HepG2 (cell line): Measurements from ENCODE around the gene C2CD3. TPM values are rescaled to one million over a fixed set of nuclear protein-coding genes. Genes with fewer than 3 reads are reported as not detected.

Source experiments
- BCL3 ChIP-seq: sonication (generic); formaldehyde crosslinking; IDR thresholded peaks from 2 replicates; pipeline ENCODE4 v1.5.1; 2020; ENCODE audit warnings: mild to moderate bottlenecking, missing genetic modification reagents, moderate library complexity
- BRCA1 ChIP-seq: sonication (generic); formaldehyde crosslinking; IDR thresholded peaks from 2 replicates; pipeline ENCODE4 v1.4.0; 2020; ENCODE audit warnings: missing genetic modification reagents
- EEA1 ChIP-seq: sonication (generic); formaldehyde crosslinking; IDR thresholded peaks from 2 replicates; pipeline ENCODE4 v1.5.1; 2020; ENCODE audit warnings: mild to moderate bottlenecking, missing genetic modification reagents, borderline replicate concordance
- FOXK2 ChIP-seq: fragments of 450-650 bp; IDR thresholded peaks from 2 replicates; pipeline ENCODE4 v1.6.1; 2016
- GATA4 ChIP-seq: sonication (generic); IDR thresholded peaks from 2 replicates; pipeline ENCODE4 v1.6.1; 2016; ENCODE audit warnings: antibody characterized with exemption, low read depth, borderline replicate concordance
- HBP1 ChIP-seq: IDR thresholded peaks from 2 replicates; pipeline ENCODE4 v1.6.1; 2016; ENCODE audit warnings: low read depth, control low read depth
- JARID2 ChIP-seq: sonication (generic); formaldehyde crosslinking; IDR thresholded peaks from 2 replicates; pipeline ENCODE4 v1.8.1; 2023; ENCODE audit warnings: missing genetic modification reagents, inconsistent platforms; ENCODE audit not compliant: insufficient replicate concordance
- MAF1 ChIP-seq: sonication (generic); formaldehyde crosslinking; IDR thresholded peaks from 2 replicates; pipeline ENCODE4 v1.5.0; 2020; ENCODE audit warnings: missing genetic modification reagents, borderline replicate concordance
- POLR2AphosphoS5 ChIP-seq: IDR thresholded peaks from 2 replicates; pipeline ENCODE4 v1.6.1; 2012; ENCODE audit warnings: low read depth, low read length
- RARA ChIP-seq: IDR thresholded peaks from 2 replicates; pipeline ENCODE4 v1.6.1; 2016; ENCODE audit warnings: missing genetic modification reagents, missing compliant biosample characterization
- RBM22 ChIP-seq: fragments of 200-400 bp; formaldehyde crosslinking; optimal IDR thresholded peaks from 2 replicates; pipeline ENCODE3; 2017; ENCODE audit warnings: mild to moderate bottlenecking, low read length, moderate library complexity
- RFX3 ChIP-seq: IDR thresholded peaks from 2 replicates; pipeline ENCODE4 v1.6.1; 2016; ENCODE audit warnings: missing biosample characterization, missing genetic modification reagents
- SIN3A ChIP-seq: IDR thresholded peaks from 2 replicates; pipeline ENCODE4 v1.6.1; 2011; ENCODE audit warnings: low read depth, mild to moderate bottlenecking, control low read depth, low read length, borderline replicate concordance
- SNAPC2 ChIP-seq: sonication (generic); formaldehyde crosslinking; IDR thresholded peaks from 2 replicates; pipeline ENCODE4 v1.8.1; 2022; ENCODE audit warnings: mild to moderate bottlenecking, missing genetic modification reagents
- SP4 ChIP-seq: sonication (generic); formaldehyde crosslinking; IDR thresholded peaks from 2 replicates; pipeline ENCODE4 v1.8.1; 2023; ENCODE audit warnings: mild to moderate bottlenecking, missing genetic modification reagents
- ZFX ChIP-seq: sonication (generic); formaldehyde crosslinking; IDR thresholded peaks from 2 replicates; pipeline ENCODE4 v1.4.0; 2020; ENCODE audit warnings: mild to moderate bottlenecking, low read depth, missing genetic modification reagents, moderate library complexity
- ZNF432 ChIP-seq: sonication (generic); formaldehyde crosslinking; IDR thresholded peaks from 2 replicates; pipeline ENCODE4 v1.5.0; 2020; ENCODE audit warnings: missing genetic modification reagents, mild to moderate bottlenecking, borderline replicate concordance
- ZNF570 ChIP-seq: sonication (generic); formaldehyde crosslinking; IDR thresholded peaks from 2 replicates; pipeline ENCODE4 v1.4.0; 2020; ENCODE audit warnings: mild to moderate bottlenecking, missing genetic modification reagents, borderline replicate concordance
- ZNF576 ChIP-seq: sonication (generic); formaldehyde crosslinking; IDR thresholded peaks from 2 replicates; pipeline ENCODE4 v1.4.0; 2020; ENCODE audit warnings: mild to moderate bottlenecking, missing genetic modification reagents
- ZSCAN9 ChIP-seq: IDR thresholded peaks from 2 replicates; pipeline ENCODE4 v1.6.1; 2016; ENCODE audit warnings: borderline replicate concordance
- polyA plus RNA-seq, 8 experiments: library from polyadenylated mRNA; depleted of rRNA in 3 of 8; stranded (reverse) in 7 of 8; unstranded in 1 of 8; fragments of >200 nt; fragmentation: Illumina TruSeq in 4 of 8; extraction: Trizol in 4 of 8; gene quantifications; 2 replicates each; pipeline versions ENCODE4 v1.2.1 to v1.2.3, GENCODE V29; 2011 to 2016; ENCODE audit warnings: low read depth in 4 of 8, missing spikeins in 1 of 8, mixed read lengths in 1 of 8; ENCODE audit not compliant: insufficient read depth in 1 of 8
- total RNA-seq, 5 experiments: library from RNA; depleted of rRNA; stranded (reverse); fragments of >200 nt; fragmentation: Illumina TruSeq; extraction: Trizol; gene quantifications; 2 replicates each; pipeline ENCODE4 v1.2.3, GENCODE V29; 2016; ENCODE audit warnings: low read depth in 1 of 5
- TF ChIP-seq, protein P1 (sequence below): sonication (generic); formaldehyde crosslinking; IDR thresholded peaks from 2 replicates; pipeline ENCODE4; 2020; ENCODE audit warnings: missing genetic modification reagents, mild to moderate bottlenecking, borderline replicate concordance
- TF ChIP-seq, protein P2 (sequence below): sonication (generic); formaldehyde crosslinking; IDR thresholded peaks from 2 replicates; pipeline ENCODE4 v1.4.0; 2020; ENCODE audit warnings: missing genetic modification reagents

The C2CD3 gene
- total and polyA plus RNA-seq, 2 of the 13 experiments (the other 11 are each of a cell fraction or from before 2014, with no cell fraction given) = 5.5 to 6.4 TPM

DNA sequence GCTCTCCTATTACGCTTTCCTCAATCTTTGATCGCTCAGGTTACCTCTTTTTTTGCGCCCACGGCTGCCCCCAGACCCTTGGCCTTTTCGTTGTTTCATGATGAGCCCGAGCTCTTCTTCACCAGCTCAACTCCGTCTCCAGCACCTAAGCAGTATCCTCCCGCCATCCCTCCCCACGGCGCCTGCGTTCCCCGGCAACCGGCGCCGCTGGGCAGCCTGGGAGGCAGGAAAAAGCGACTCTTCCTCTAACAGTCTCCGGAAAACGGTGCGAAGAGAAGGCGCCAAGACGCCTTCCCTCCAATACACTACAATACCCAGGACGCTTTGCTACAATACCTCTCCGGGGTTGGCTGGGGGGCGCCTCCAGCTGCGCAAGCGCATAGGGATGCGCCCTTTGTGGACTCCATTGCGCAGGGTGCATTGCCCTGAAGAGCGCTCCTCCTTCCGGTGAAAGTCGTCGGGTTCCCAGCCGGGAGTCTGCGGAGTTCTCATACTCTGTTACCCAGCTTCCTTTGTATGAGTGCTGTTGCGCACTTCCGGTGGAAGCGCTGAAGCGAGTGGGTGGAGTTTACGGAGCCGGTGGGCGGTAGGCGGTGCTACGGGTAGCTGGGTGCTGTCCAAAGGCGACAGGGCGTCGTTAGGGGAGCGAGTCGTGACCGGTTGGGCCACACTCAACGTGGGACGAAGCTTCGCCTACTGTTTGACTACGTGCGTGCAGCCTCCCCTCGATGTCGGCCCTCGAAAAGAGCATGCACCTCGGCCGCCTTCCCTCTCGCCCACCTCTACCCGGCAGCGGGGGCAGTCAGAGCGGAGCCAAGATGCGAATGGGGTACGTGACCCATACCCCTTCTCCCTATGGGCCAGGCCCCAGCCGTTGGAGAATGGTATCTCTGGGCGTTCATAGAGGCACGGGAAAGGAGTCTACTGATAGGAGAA, at the start of gene C2CD3, which contains the start of gene PPME1 (continued):
- peak; percentile 60; the same call in 1 of the 2 replicates for TF ChIP-seq MAF1 (CRISPR knock-in tag)
- TF ChIP-seq FOXK2 = peak; percentile 78
- no peak for TF ChIP-seq SNAPC2 (CRISPR knock-in tag)
- TF ChIP-seq JARID2 = no peak
- TF ChIP-seq ZNF432 (CRISPR knock-in tag) = no peak
- peak; percentile 64; the same call in 1 of the 2 replicates for TF ChIP-seq GATA4
- TF ChIP-seq RFX3 (CRISPR knock-in tag) = peak; percentile 64
- TF ChIP-seq BCL3 (CRISPR knock-in tag) = peak; percentile 76; the same call in 1 of the 2 replicates
- peak; percentile 96 for TF ChIP-seq ZFX (CRISPR knock-in tag)
- TF ChIP-seq RBM22 = peak; percentile 36
- TF ChIP-seq EEA1 (CRISPR knock-in tag) = peak; percentile 82; the same call in 1 of the 2 replicates
- no peak; the same call in 1 of the 2 replicates for TF ChIP-seq RARA (CRISPR knock-in tag)
- TF ChIP-seq, protein P1, sequence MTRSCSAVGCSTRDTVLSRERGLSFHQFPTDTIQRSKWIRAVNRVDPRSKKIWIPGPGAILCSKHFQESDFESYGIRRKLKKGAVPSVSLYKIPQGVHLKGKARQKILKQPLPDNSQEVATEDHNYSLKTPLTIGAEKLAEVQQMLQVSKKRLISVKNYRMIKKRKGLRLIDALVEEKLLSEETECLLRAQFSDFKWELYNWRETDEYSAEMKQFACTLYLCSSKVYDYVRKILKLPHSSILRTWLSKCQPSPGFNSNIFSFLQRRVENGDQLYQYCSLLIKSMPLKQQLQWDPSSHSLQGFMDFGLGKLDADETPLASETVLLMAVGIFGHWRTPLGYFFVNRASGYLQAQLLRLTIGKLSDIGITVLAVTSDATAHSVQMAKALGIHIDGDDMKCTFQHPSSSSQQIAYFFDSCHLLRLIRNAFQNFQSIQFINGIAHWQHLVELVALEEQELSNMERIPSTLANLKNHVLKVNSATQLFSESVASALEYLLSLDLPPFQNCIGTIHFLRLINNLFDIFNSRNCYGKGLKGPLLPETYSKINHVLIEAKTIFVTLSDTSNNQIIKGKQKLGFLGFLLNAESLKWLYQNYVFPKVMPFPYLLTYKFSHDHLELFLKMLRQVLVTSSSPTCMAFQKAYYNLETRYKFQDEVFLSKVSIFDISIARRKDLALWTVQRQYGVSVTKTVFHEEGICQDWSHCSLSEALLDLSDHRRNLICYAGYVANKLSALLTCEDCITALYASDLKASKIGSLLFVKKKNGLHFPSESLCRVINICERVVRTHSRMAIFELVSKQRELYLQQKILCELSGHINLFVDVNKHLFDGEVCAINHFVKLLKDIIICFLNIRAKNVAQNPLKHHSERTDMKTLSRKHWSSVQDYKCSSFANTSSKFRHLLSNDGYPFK (CRISPR knock-in tag) = peak; percentile 93; the same call in 1 of the 2 replicates
- TF ChIP-seq, protein P2, sequence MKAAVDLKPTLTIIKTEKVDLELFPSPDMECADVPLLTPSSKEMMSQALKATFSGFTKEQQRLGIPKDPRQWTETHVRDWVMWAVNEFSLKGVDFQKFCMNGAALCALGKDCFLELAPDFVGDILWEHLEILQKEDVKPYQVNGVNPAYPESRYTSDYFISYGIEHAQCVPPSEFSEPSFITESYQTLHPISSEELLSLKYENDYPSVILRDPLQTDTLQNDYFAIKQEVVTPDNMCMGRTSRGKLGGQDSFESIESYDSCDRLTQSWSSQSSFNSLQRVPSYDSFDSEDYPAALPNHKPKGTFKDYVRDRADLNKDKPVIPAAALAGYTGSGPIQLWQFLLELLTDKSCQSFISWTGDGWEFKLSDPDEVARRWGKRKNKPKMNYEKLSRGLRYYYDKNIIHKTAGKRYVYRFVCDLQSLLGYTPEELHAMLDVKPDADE (CRISPR knock-in tag) = 0 out of 2 replicates have a peak, but pooled peaks have one; percentile 61
- no peak for TF ChIP-seq ZNF576 (CRISPR knock-in tag)
- TF ChIP-seq ZSCAN9 = peak; percentile 46; the same call in 1 of the 2 replicates
- peak; percentile 93; the same call in 1 of the 2 replicates for TF ChIP-seq BRCA1 (CRISPR knock-in tag)
- TF ChIP-seq SP4 (CRISPR knock-in tag) = peak; percentile 74
- TF ChIP-seq POLR2AphosphoS5 = peak; percentile 88
- peak; percentile 82; the same call in 1 of the 2 replicates for TF ChIP-seq SIN3A
- TF ChIP-seq ZNF570 (CRISPR knock-in tag) = no peak
- 0 out of 2 replicates have a peak, but pooled peaks have one; percentile 22 for TF ChIP-seq HBP1 (CRISPR knock-in tag)
